ENCODE results near the gene PRKCI.

PRKCI gene

DNA sequence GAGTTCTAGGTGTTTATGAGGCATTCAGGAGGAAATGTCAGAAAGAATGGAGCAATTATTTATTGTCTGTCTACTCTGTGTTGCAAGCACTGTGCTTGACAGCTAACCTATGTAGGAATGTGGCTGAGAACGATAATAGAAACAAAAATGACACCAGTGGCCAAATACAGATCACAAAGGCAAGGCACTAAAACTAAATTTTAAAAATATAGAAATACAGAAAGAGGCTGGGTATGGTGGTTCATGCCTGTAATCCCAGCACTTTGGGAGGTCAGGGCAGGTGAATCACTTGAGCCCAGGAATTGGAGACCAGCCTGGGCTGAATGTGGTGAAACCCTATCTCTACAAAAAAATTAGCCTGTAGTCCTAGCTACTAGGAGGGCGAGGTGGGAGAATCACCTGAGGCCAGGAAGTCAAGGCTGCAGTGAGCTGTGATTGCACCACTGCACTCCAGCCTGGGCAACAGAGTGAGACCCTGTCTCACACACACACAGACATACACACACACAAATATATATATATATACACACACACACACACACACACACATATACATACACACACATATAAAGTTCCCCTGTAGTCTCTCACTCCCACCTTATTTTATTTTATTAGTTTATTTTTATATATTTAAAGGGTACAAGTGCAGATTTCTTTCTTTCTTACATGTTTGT lies 6.0 kb downstream of the PRKCI start:
- Histone ChIP-seq H3K4me1 (ENCODE audit: control insufficient read depth, insufficient read depth, low read length) (0 out of 2 replicates have a peak, but pooled peaks cover 2% of the 10 kb centered on the region), H3K36me3 (ENCODE audit: control insufficient read depth in 2 of 2, insufficient read depth in 1 of 2, low read length in 2 of 2) (0 out of 3 replicates have a peak, but pooled peaks cover 0 to 3% of the 10 kb centered on the region in 2 experiments), H3K4me3 (ENCODE audit: low read depth, low read length) (no peak overlapping the region), H3K9me3 (ENCODE audit: control insufficient read depth, insufficient read depth, low read depth, low read length) (no peaks in the 10 kb centered on the region), H3K27ac (ENCODE audit: extremely low read depth, low read depth, low read length) (no peak overlapping the region)
- no peak for TF ChIP-seq KLF10 (tag by site-specific recombination; IDR thresholded peaks at IDR 0.05)
- no peak for TF ChIP-seq SP2 (tag by site-specific recombination; IDR thresholded peaks at IDR 0.05)
- TF ChIP-seq, protein P1, sequence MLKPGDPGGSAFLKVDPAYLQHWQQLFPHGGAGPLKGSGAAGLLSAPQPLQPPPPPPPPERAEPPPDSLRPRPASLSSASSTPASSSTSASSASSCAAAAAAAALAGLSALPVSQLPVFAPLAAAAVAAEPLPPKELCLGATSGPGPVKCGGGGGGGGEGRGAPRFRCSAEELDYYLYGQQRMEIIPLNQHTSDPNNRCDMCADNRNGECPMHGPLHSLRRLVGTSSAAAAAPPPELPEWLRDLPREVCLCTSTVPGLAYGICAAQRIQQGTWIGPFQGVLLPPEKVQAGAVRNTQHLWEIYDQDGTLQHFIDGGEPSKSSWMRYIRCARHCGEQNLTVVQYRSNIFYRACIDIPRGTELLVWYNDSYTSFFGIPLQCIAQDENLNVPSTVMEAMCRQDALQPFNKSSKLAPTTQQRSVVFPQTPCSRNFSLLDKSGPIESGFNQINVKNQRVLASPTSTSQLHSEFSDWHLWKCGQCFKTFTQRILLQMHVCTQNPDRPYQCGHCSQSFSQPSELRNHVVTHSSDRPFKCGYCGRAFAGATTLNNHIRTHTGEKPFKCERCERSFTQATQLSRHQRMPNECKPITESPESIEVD (tag by site-specific recombination; IDR thresholded peaks at IDR 0.05) = peak; percentile 39; the same call in 1 of the 2 replicates
- peak; percentile 67; the same call in 1 of the 2 replicates for TF ChIP-seq ZNF121 (tag by site-specific recombination; IDR thresholded peaks at IDR 0.05)
- TF ChIP-seq, protein P2, sequence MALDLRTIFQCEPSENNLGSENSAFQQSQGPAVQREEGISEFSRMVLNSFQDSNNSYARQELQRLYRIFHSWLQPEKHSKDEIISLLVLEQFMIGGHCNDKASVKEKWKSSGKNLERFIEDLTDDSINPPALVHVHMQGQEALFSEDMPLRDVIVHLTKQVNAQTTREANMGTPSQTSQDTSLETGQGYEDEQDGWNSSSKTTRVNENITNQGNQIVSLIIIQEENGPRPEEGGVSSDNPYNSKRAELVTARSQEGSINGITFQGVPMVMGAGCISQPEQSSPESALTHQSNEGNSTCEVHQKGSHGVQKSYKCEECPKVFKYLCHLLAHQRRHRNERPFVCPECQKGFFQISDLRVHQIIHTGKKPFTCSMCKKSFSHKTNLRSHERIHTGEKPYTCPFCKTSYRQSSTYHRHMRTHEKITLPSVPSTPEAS (tag by site-specific recombination; IDR thresholded peaks at IDR 0.05) = peak; percentile 74
- ChIA-PET CTCF (no interaction called here), POLR2A (no interaction called here)

DNA sequence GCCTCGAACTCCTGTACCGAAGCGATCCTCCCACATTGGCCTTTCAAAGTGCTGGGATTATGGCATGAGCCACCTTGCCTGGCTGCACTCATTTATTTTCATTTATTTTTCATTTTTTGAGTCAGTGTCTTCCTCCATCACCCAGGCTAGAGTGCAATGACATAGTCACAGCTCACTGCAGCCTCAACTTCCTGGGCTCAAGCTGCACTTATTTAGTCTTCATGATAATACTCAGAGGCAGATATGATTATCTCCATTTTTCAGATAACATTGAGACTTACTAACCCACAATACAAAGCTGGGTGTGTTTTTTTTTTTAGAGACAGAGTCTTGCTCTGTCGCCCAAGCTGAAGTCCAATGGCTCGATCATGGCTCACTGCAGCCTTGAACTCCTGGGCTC lies 10.0 kb downstream of the PRKCI start:
- ChIA-PET CTCF (no interaction called here), POLR2A (no interaction called here)
- no peak overlapping the region for H3K27ac ChIP-seq (ENCODE audit: extremely low read depth, low read depth, low read length)
- TF ChIP-seq ZBTB21 (tag by site-specific recombination; IDR thresholded peaks at IDR 0.05) = no peak
- no peak for TF ChIP-seq ZNF654 (tag by site-specific recombination; IDR thresholded peaks at IDR 0.05; ENCODE audit: low read depth)
- TF ChIP-seq ZNF473 (tag by site-specific recombination; IDR thresholded peaks at IDR 0.05) = no peak
- TF ChIP-seq, protein P3, sequence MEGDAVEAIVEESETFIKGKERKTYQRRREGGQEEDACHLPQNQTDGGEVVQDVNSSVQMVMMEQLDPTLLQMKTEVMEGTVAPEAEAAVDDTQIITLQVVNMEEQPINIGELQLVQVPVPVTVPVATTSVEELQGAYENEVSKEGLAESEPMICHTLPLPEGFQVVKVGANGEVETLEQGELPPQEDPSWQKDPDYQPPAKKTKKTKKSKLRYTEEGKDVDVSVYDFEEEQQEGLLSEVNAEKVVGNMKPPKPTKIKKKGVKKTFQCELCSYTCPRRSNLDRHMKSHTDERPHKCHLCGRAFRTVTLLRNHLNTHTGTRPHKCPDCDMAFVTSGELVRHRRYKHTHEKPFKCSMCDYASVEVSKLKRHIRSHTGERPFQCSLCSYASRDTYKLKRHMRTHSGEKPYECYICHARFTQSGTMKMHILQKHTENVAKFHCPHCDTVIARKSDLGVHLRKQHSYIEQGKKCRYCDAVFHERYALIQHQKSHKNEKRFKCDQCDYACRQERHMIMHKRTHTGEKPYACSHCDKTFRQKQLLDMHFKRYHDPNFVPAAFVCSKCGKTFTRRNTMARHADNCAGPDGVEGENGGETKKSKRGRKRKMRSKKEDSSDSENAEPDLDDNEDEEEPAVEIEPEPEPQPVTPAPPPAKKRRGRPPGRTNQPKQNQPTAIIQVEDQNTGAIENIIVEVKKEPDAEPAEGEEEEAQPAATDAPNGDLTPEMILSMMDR (tag by site-specific recombination; IDR thresholded peaks at IDR 0.05) = no peak
- no peak for TF ChIP-seq ZNF184 (tag by site-specific recombination; IDR thresholded peaks at IDR 0.05)
- TF ChIP-seq ZNF658 (tag by site-specific recombination; IDR thresholded peaks at IDR 0.05) = no peak
- no peak for TF ChIP-seq ZNF37A (tag by site-specific recombination; IDR thresholded peaks at IDR 0.05)
- TF ChIP-seq ZNF501 (tag by site-specific recombination; IDR thresholded peaks at IDR 0.05) = no peak
- TF ChIP-seq ZNF558 (tag by site-specific recombination; IDR thresholded peaks at IDR 0.05) = no peak
- TF ChIP-seq, protein P4, sequence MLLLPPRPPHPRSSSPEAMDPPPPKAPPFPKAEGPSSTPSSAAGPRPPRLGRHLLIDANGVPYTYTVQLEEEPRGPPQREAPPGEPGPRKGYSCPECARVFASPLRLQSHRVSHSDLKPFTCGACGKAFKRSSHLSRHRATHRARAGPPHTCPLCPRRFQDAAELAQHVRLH (tag by site-specific recombination; IDR thresholded peaks at IDR 0.05) = no peak
- no peak for TF ChIP-seq YY1 (tag by site-specific recombination; IDR thresholded peaks at IDR 0.05)
- no peak for TF ChIP-seq KLF9 (tag by site-specific recombination; IDR thresholded peaks at IDR 0.05; ENCODE audit: low read depth)
- H3K4me3 ChIP-seq (ENCODE audit: low read depth, low read length) = no peak overlapping the region
- peaks cover 6 to 17% of the 10 kb centered on the region in 2 experiments; a peak in 2 of 3 replicates for H3K36me3 ChIP-seq (ENCODE audit: control insufficient read depth in 2 of 2, insufficient read depth in 1 of 2, low read length in 2 of 2)
- 0 out of 2 replicates have a peak, but pooled peaks cover 2% of the 10 kb centered on the region for H3K4me1 ChIP-seq (ENCODE audit: control insufficient read depth, insufficient read depth, low read length)
- H3K9me3 ChIP-seq (ENCODE audit: control insufficient read depth, insufficient read depth, low read depth, low read length) = no peaks in the 10 kb centered on the region

DNA sequence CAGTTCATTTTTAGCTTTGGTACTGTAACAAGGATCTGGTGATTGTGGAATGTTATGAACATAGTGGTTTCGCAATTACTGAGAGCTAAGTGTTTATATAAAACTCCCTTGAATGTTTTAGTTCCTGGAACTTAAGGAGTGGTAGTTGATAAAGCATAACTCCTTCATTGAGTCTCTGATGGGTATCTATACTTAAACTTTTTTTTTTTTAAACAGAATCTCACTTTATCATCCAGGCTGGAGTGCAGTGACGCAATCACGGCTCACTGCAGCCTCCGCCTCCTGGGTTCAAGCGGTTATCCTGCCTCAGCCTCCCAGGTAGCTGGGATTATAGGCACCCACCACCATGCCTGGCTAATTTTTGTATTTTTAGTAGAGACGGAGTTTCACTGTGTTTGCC lies 11.3 kb downstream of the PRKCI start:
- Histone ChIP-seq H3K27ac (ENCODE audit: extremely low read depth, low read depth, low read length) (no peak overlapping the region), H3K4me3 (ENCODE audit: low read depth, low read length) (no peak overlapping the region), H3K36me3 (ENCODE audit: control insufficient read depth in 2 of 2, insufficient read depth in 1 of 2, low read length in 2 of 2) (peaks cover 7 to 17% of the 10 kb centered on the region in 2 experiments; a peak in 2 of 3 replicates), H3K4me1 (ENCODE audit: control insufficient read depth, insufficient read depth, low read length) (no peaks in the 10 kb centered on the region), H3K9me3 (ENCODE audit: control insufficient read depth, insufficient read depth, low read depth, low read length) (no peaks in the 10 kb centered on the region)
- POLR2A ChIA-PET = interaction anchor here (1.1 kb wide), 1 partner anchor 11 kb away, joined by 3 read pairs; the partner anchor contains the start of gene PRKCI
- TF ChIP-seq, protein P5, sequence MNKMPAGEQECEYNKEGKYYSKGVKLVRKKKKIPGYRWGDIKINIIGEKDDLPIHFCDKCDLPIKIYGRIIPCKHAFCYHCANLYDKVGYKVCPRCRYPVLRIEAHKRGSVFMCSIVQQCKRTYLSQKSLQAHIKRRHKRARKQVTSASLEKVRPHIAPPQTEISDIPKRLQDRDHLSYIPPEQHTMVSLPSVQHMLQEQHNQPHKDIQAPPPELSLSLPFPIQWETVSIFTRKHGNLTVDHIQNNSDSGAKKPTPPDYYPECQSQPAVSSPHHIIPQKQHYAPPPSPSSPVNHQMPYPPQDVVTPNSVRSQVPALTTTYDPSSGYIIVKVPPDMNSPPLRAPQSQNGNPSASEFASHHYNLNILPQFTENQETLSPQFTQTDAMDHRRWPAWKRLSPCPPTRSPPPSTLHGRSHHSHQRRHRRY (tag by site-specific recombination; IDR thresholded peaks at IDR 0.05) = no peak
- 0 out of 2 replicates have a peak, but pooled peaks have one; percentile 12 for TF ChIP-seq ZBTB17 (tag by site-specific recombination; IDR thresholded peaks at IDR 0.05)
- TF ChIP-seq WT1 (tag by site-specific recombination; IDR thresholded peaks at IDR 0.05) = peak; percentile 75; the same call in 1 of the 2 replicates
- no peak for TF ChIP-seq ZFP41 (tag by site-specific recombination; IDR thresholded peaks at IDR 0.05; ENCODE audit: borderline replicate concordance)
- TF ChIP-seq, protein P6, sequence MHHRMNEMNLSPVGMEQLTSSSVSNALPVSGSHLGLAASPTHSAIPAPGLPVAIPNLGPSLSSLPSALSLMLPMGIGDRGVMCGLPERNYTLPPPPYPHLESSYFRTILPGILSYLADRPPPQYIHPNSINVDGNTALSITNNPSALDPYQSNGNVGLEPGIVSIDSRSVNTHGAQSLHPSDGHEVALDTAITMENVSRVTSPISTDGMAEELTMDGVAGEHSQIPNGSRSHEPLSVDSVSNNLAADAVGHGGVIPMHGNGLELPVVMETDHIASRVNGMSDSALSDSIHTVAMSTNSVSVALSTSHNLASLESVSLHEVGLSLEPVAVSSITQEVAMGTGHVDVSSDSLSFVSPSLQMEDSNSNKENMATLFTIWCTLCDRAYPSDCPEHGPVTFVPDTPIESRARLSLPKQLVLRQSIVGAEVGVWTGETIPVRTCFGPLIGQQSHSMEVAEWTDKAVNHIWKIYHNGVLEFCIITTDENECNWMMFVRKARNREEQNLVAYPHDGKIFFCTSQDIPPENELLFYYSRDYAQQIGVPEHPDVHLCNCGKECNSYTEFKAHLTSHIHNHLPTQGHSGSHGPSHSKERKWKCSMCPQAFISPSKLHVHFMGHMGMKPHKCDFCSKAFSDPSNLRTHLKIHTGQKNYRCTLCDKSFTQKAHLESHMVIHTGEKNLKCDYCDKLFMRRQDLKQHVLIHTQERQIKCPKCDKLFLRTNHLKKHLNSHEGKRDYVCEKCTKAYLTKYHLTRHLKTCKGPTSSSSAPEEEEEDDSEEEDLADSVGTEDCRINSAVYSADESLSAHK (tag by site-specific recombination; IDR thresholded peaks at IDR 0.05) = no peak
- TF ChIP-seq SCRT1 (tag by site-specific recombination; IDR thresholded peaks at IDR 0.05; ENCODE audit: borderline replicate concordance) = no peak
- CTCF ChIA-PET = interaction anchor here (0.6 to 1.0 kb wide), 5 partner anchors 28 to 636 kb away, joined by 3 to 4 read pairs (median 3); no protein-coding TSS in a partner anchor

Measured in HEK293 (cell line).